Activated CD4-positive, alpha-beta memory T cell treated with anti-CD3 and anti-CD28 coated beads for 36 hours (primary cell): ENCODE data around the gene ZNF668. TPM values are rescaled to one million over a fixed set of nuclear protein-coding genes. Genes with fewer than 3 reads are reported as not detected.

Experiments
- CTCF ChIA-PET: fragments of 350-600 bp; sonication (Branson Sonifier 250); formaldehyde crosslinking; loops from one replicate; lab custom pipeline; 2021; ENCODE audit warnings: antibody characterized with exemption, inconsistent platforms; lab: Charles Lee
- POLR2A ChIA-PET: fragments of 350-600 bp; sonication (Branson Sonifier 250); formaldehyde crosslinking; loops from one replicate; lab custom pipeline; 2021; ENCODE audit warnings: antibody characterized with exemption; lab: Charles Lee
- DNase-seq: peaks from one replicate; pipeline ENCODE4 v3.0.0-alpha.2; 2020
- H3K27ac Mint-ChIP-seq: one replicate; pipeline ENCODE4 v1.8.0; 2021; ENCODE audit warnings: mixed read lengths
- H3K27me3 Mint-ChIP-seq: one replicate; pipeline ENCODE4 v1.8.0; 2021; ENCODE audit warnings: mixed read lengths
- H3K36me3 Mint-ChIP-seq: one replicate; pipeline ENCODE4 v1.8.0; 2021; ENCODE audit warnings: mixed read lengths
- H3K4me1 Mint-ChIP-seq: one replicate; pipeline ENCODE4 v1.8.0; 2021; ENCODE audit warnings: low read depth, mixed read lengths
- H3K4me3 Mint-ChIP-seq: one replicate; pipeline ENCODE4 v1.8.0; 2021; ENCODE audit warnings: mild to moderate bottlenecking, mixed read lengths
- H3K9me3 Mint-ChIP-seq: one replicate; pipeline ENCODE4 v1.8.0; 2021; ENCODE audit warnings: mixed read lengths
- intact Hi-C: fragments of 100-400 bp; cut with micrococcal nuclease; formaldehyde crosslinking; loops from one replicate; pipeline ENCODE4 v1.15.1; 2023
- total RNA-seq, 2 experiments: library from RNA; stranded (reverse); gene quantifications; one replicate each; pipeline ENCODE4 v1.2.3, GENCODE V29; 2021

Gene ZNF668
- total RNA-seq, 2 experiments from 2014 or later: 11.4 to 13.3 TPM

DNA sequence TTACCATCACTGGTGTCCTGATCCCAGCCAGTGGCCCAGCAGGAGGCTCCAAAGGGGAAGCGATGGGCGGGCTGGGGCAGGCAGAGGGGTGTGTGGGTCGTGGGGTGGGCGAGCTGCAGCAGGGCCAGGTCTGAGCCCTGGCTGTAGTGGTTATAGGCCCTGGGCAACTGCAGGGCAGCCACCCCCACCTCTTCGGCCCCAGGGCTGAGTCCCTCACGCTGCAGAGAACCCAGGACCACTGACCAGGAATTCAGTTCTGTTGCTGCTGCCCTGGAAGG lies 12.5 kb upstream of the ZNF668 start:
- H3K27ac Mint-ChIP-seq: no peak overlapping the region
- intact Hi-C loops: no loop called here
- POLR2A ChIA-PET: interaction anchor here (1.3 kb wide), 1 partner anchor 12 kb away, joined by 5 read pairs; the partner anchor contains the start of genes ZNF646 and ZNF668
- DNase-seq: no peak
- peaks cover 8% of the 10 kb centered on the region for H3K4me1 Mint-ChIP-seq
- no peak overlapping the region for H3K4me3 Mint-ChIP-seq
- no peaks in the 10 kb centered on the region for H3K9me3 Mint-ChIP-seq
- CTCF ChIA-PET: no interaction called here
- H3K27me3 Mint-ChIP-seq: no peaks in the 10 kb centered on the region
- H3K36me3 Mint-ChIP-seq: peaks cover 10% of the 10 kb centered on the region

DNA sequence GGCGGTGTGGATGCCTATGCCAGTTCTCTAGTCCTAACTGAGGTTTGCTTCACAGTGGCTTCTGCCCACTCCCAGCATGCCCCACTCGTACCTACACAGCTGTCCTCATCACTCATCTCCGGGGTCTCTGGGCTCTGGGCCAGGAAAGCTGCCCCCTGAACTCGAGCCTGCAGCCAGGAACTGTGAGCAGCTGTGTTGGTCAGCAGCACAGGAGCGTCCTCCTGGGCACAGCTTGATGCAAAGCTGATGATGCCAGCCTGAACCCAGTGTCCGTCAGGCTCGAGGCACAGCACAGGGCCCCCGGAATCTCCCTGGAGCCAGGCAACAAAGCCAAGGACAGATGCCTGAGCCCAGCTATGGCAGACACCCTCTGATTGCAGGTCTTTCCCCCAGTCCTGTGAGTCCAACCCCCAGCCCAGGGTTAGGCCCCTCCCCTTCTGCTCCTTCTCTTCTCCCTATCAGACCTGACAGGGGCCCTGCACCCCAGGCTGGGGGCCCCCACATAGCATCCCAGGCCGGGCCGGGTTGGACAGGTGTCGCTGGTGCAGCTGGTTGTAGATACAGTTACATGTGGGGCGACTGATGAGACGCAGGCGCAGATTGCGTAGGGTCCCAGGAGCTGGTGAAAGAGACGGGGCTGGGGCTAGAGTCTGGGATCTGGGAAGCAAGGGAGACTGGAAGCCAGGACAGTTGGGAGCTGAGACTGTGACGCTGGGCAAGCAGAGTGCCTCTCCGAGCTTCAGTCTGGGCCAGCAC lies 12.0 kb upstream of the ZNF668 start:
- H3K27ac Mint-ChIP-seq: no peak overlapping the region
- H3K27me3 Mint-ChIP-seq: no peaks in the 10 kb centered on the region
- no peak for DNase-seq
- H3K9me3 Mint-ChIP-seq: no peaks in the 10 kb centered on the region
- H3K4me3 Mint-ChIP-seq: no peak overlapping the region
- intact Hi-C loops: no loop called here
- peaks cover 10% of the 10 kb centered on the region for H3K36me3 Mint-ChIP-seq
- ChIA-PET POLR2A (interaction anchor here (1.3 kb wide), 1 partner anchor 12 kb away, joined by 5 read pairs; the partner anchor contains the start of genes ZNF646 and ZNF668), CTCF (no interaction called here)
- H3K4me1 Mint-ChIP-seq: peaks cover 8% of the 10 kb centered on the region

DNA sequence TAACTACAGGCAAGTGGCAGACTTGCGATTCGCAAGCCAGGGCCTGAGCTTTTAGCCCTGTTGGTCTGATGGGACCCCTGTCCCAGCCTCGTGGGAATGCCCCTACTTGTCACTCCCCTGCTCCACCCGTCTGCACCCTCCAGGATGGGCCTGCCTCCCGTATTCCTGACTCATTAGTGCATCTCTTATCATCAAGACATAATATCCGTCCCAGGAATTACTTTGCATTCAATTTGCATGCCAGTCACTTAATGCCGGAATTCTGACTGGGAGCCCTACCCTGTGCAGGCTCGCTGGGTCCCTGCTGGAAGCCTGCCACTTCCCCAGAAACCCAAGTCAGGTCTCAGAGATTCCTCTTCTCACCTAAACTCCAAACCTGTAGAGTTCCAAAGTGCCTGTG lies 11.4 kb upstream of the ZNF668 start:
- CTCF ChIA-PET: no interaction called here

DNA sequence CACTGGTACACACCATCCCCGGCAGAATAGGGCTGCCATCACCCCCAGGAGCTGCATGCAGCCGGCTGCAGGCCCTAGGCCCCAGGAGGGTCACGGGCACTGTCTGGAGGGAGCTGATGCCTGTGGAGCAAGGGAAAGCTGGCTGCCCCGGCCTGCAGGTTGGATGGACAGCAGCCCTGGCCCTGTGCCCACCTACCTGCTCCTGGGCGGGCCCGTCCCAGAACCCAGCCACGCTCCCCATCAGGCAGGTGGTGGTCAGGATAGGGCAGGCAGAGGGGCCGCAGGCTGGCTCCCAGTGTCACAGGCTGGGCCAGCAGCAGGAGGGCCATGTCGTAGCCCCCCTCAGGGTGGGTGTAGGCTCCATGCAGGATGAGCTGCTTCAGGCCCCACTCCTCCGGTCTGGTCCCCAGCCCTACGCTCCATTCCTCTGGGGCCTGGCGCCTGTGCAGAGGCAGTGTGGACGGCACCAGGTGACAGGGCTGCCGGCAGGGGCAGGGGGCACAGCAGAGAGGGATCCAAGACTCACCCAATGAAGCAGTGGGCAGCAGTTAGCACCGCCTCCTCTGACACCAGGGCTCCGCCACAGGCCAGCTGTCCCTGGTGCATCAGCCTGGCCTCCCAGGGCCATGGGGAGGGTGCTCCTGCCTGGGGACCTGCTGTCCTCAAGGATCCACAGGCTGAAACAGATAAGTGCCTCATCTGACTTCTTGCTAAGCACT lies 10.7 kb upstream of the ZNF668 start:
- H3K27me3 Mint-ChIP-seq: no peaks in the 10 kb centered on the region
- H3K4me3 Mint-ChIP-seq: no peak overlapping the region
- ChIA-PET POLR2A (interaction anchor here (1.1 kb wide), 1 partner anchor 10 kb away, joined by 3 read pairs; the partner anchor contains the start of gene ZNF646), CTCF (no interaction called here)
- H3K36me3 Mint-ChIP-seq: peaks cover 14% of the 10 kb centered on the region
- no peak for DNase-seq
- no peak overlapping the region for H3K27ac Mint-ChIP-seq
- intact Hi-C loops: no loop called here
- peaks cover 6% of the 10 kb centered on the region for H3K4me1 Mint-ChIP-seq
- no peaks in the 10 kb centered on the region for H3K9me3 Mint-ChIP-seq

More for the DNA sequence above, 11.4 kb upstream of the ZNF668 start:
- DNase-seq: no peak
- Mint-ChIP-seq H3K27me3 (no peaks in the 10 kb centered on the region), H3K27ac (no peak overlapping the region), H3K36me3 (peaks cover 14% of the 10 kb centered on the region), H3K4me1 (peaks cover 8% of the 10 kb centered on the region), H3K9me3 (no peaks in the 10 kb centered on the region), H3K4me3 (no peak overlapping the region)
- POLR2A ChIA-PET: no interaction called here
- intact Hi-C loops: no loop called here

DNA sequence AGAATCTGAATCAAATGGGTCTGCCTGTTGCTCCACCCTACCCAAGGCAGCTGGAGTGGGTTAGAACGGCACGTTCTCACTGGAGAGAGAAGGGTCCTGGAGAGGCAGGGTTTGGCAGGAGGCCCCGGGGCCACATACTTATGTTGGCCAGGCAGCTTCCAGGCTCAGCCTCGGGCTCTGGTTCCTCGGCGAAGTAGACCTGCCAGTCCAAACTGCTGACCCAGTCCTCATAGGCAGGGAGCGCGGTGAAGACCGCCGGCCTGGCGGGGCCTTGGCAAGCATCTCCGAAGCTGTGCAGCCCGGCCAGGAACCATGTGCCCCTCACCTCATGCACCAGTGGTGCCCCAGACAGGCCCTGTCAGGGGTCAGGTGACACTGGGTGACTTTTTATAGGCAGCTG lies 9.9 kb upstream of the ZNF668 start:
- no peak overlapping the region for H3K27ac Mint-ChIP-seq
- DNase-seq: no peak
- peaks cover 6% of the 10 kb centered on the region for H3K4me1 Mint-ChIP-seq
- H3K4me3 Mint-ChIP-seq: no peak overlapping the region
- no peaks in the 10 kb centered on the region for H3K9me3 Mint-ChIP-seq
- CTCF ChIA-PET: no interaction called here
- no peaks in the 10 kb centered on the region for H3K27me3 Mint-ChIP-seq
- peaks cover 15% of the 10 kb centered on the region for H3K36me3 Mint-ChIP-seq
- intact Hi-C loops: no loop called here
- POLR2A ChIA-PET: interaction anchor here (1.1 kb wide), 1 partner anchor 10 kb away, joined by 3 read pairs; the partner anchor contains the start of gene ZNF646

DNA sequence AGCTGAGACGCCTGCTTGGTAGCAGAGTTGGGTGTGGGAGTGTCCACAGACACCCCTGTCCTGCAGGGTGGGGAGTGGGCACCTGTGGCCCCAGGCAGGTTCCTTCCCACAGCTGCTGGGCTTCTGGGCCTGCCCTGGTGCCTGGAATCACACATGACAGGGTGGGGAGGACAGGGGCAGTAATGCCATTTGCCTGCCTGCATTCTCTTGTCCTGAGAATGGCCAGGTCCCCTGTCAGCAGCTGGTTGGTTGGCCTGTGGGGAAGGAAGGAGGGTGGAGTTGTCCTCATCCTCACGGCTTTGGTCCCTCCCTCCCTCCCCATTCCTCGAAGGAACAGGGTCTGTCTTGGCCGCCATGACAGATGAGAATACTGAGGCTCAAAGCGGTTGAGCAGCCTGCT lies 9.5 kb upstream of the ZNF668 start:
- H3K9me3 Mint-ChIP-seq: no peaks in the 10 kb centered on the region
- intact Hi-C loops: no loop called here
- peaks cover 18% of the 10 kb centered on the region for H3K36me3 Mint-ChIP-seq
- H3K4me1 Mint-ChIP-seq: peaks cover 6% of the 10 kb centered on the region
- no peak for DNase-seq
- ChIA-PET CTCF (no interaction called here), POLR2A (no interaction called here)
- no peaks in the 10 kb centered on the region for H3K27me3 Mint-ChIP-seq
- no peak overlapping the region for H3K4me3 Mint-ChIP-seq
- H3K27ac Mint-ChIP-seq: no peak overlapping the region

DNA sequence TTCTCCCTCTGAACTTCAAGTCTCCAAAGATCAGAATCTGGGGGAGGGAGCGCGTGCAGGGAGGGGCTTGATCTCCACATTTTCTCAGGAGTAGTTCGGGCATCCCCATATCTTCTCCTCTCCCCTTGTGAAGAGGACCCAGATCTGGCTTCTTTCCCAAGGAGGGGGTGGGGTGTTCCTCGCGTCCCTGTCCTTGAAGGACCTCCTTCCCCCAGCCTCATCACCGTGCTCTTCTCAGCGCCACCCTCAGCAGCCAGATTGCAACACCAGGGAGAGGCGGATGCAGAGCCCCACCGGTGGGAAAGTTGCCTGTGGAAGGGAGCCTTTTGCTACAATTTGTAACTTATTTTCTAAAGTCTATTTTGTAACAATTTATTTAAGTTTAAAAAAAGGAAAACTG lies 9.0 kb upstream of the ZNF668 start:
- intact Hi-C loops: no loop called here
- no peak for DNase-seq
- H3K27me3 Mint-ChIP-seq: no peaks in the 10 kb centered on the region
- H3K36me3 Mint-ChIP-seq: peaks cover 22% of the 10 kb centered on the region
- H3K4me3 Mint-ChIP-seq: no peak overlapping the region
- H3K27ac Mint-ChIP-seq: no peak overlapping the region
- H3K4me1 Mint-ChIP-seq: peaks cover 6% of the 10 kb centered on the region
- H3K9me3 Mint-ChIP-seq: no peaks in the 10 kb centered on the region
- CTCF ChIA-PET: no interaction called here
- POLR2A ChIA-PET: interaction anchor here (1.4 kb wide), 1 partner anchor 11 kb away, joined by 4 read pairs; no protein-coding TSS in a partner anchor

DNA sequence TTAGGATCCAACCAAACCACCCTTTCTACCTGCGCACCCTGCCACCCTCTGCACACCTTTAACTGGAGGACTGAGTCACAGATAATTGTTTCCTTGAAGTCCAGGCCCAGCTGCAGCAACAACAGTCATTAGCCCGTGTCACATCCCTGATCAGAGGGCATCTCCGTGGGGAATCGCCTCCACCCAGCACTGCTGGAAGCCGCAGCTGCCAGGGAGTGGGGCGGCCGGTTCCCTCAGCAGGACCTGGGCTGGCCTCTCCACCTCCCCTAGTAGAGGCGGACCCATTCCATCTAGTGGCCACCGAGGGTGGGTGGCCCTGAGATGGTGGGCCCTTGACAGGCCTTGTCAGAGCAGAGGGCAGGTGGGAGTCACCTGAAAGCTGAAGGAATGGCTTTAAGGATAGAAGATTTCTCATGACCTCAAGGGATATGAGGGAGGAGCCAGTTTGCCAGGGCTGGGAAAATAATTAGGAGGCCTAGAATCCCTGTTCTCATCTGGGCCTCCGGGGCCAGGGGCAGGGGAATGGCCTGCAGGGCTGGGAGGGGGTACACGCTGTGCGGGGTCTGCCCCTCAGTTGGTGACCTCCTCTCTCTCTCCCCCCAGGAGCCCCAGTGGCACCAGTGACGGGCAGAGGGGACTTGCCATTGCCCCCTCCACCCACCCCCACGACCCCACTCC lies 8.5 kb upstream of the ZNF668 start:
- no peak overlapping the region for H3K27ac Mint-ChIP-seq
- CTCF ChIA-PET: no interaction called here
- H3K4me1 Mint-ChIP-seq: peaks cover 6% of the 10 kb centered on the region
- POLR2A ChIA-PET: interaction anchor here (1.4 kb wide), 1 partner anchor 11 kb away, joined by 4 read pairs; no protein-coding TSS in a partner anchor
- peaks cover 26% of the 10 kb centered on the region for H3K36me3 Mint-ChIP-seq
- no peak for DNase-seq
- intact Hi-C loops: no loop called here
- no peak overlapping the region for H3K4me3 Mint-ChIP-seq
- H3K27me3 Mint-ChIP-seq: no peaks in the 10 kb centered on the region
- H3K9me3 Mint-ChIP-seq: no peaks in the 10 kb centered on the region

DNA sequence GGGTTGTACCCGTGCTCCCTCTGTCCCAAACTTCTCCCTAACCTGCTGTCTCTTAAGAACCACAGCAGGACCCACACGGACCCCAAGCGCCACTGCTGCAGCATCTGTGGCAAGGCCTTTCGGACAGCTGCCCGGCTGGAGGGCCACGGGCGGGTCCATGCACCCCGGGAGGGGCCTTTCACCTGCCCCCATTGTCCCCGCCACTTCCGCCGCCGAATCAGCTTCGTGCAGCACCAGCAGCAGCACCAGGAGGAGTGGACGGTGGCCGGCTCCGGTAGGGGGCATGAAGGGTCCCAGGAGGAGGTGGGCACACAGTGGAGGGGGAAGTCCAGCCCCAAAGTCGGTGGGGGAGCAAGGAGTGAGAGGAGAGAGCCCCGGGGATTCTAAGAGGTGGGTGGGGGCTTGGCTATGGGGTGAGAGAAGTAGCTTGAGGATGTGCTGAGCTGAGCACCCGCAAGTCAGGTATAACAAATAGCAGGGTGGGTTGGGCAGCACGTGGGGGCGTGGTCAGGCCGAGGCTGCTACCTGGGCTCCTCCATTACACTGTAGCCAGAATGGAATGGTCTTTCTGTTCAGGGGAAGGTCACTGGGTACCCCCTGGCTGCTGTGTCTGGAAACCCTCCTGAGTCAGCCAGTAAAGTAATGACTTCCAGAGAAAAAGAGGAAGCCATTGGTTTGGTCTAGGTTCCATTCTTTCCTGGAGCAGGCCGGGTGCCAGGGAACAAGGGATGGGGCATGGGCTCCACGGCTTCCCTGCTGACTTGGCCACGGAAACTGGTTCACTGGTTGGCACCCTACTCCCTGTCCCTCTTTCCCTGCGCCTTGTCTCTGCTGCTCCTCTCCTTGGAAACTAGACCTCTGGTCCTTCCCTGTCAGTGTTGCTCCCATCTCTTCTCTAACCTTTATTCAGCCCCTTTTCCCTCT lies 7.7 kb upstream of the ZNF668 start:
- DNase-seq: no peak
- CTCF ChIA-PET: no interaction called here
- Mint-ChIP-seq H3K36me3 (peaks cover 26% of the 10 kb centered on the region), H3K4me1 (peaks cover 6% of the 10 kb centered on the region), H3K4me3 (no peak overlapping the region), H3K9me3 (no peaks in the 10 kb centered on the region), H3K27ac (no peak overlapping the region), H3K27me3 (no peaks in the 10 kb centered on the region)
- intact Hi-C loops: no loop called here
- POLR2A ChIA-PET: interaction anchor here (1.4 kb wide), 1 partner anchor 12 kb away, joined by 4 read pairs; no protein-coding TSS in a partner anchor

DNA sequence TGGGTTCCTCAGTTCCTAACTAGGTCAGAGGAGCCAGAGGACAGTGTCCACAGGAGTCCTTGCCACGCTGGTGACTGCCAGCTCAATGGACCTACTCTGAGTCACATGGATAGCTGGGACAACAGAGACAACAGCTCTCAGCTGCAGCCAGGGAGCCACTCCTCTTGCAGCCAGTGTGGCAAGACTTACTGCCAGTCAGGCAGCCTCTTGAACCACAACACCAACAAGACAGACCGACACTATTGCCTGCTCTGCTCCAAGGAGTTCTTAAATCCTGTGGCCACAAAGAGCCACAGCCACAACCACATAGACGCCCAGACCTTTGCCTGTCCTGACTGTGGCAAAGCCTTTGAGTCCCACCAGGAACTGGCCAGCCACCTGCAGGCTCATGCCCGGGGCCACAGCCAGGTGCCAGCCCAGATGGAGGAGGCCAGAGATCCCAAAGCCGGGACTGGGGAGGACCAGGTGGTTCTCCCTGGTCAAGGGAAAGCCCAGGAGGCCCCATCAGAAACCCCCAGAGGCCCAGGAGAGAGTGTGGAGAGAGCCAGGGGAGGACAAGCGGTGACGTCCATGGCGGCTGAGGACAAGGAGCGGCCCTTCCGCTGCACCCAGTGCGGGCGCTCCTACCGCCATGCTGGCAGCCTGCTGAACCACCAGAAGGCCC lies 6.8 kb upstream of the ZNF668 start:
- POLR2A ChIA-PET: interaction anchor here (1.0 kb wide), 1 partner anchor 13 kb away, joined by 3 read pairs; no protein-coding TSS in a partner anchor
- intact Hi-C loops: no loop called here
- CTCF ChIA-PET: no interaction called here
- no peaks in the 10 kb centered on the region for H3K9me3 Mint-ChIP-seq
- H3K27me3 Mint-ChIP-seq: no peaks in the 10 kb centered on the region
- peaks cover 26% of the 10 kb centered on the region for H3K36me3 Mint-ChIP-seq
- H3K27ac Mint-ChIP-seq: no peak overlapping the region
- peaks cover 12% of the 10 kb centered on the region for H3K4me1 Mint-ChIP-seq
- DNase-seq: no peak
- no peak overlapping the region for H3K4me3 Mint-ChIP-seq

DNA sequence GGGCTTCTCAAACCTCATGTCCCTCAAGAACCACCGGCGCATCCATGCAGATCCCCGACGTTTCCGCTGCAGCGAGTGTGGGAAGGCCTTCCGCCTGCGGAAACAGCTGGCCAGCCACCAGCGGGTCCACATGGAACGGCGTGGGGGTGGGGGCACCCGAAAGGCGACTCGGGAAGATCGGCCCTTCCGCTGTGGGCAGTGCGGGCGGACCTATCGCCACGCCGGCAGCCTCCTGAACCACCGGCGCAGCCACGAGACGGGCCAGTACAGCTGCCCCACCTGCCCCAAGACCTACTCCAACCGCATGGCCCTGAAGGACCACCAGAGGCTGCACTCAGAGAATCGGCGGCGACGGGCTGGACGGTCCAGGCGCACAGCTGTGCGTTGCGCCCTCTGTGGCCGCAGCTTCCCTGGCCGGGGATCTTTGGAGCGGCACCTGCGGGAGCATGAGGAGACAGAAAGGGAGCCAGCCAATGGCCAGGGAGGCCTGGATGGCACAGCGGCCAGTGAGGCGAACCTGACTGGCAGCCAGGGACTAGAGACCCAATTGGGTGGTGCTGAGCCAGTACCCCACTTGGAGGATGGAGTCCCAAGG lies 6.1 kb upstream of the ZNF668 start:
- CTCF ChIA-PET: no interaction called here
- DNase-seq: no peak
- Mint-ChIP-seq H3K36me3 (peaks cover 26% of the 10 kb centered on the region), H3K27ac (no peak overlapping the region), H3K4me1 (peaks cover 15% of the 10 kb centered on the region), H3K4me3 (no peak overlapping the region), H3K9me3 (no peaks in the 10 kb centered on the region), H3K27me3 (no peaks in the 10 kb centered on the region)
- POLR2A ChIA-PET: interaction anchor here (1.0 kb wide), 1 partner anchor 14 kb away, joined by 3 read pairs; no protein-coding TSS in a partner anchor
- intact Hi-C loops: no loop called here
